ENCODE results near the gene CIT.

Gene CIT

DNA sequence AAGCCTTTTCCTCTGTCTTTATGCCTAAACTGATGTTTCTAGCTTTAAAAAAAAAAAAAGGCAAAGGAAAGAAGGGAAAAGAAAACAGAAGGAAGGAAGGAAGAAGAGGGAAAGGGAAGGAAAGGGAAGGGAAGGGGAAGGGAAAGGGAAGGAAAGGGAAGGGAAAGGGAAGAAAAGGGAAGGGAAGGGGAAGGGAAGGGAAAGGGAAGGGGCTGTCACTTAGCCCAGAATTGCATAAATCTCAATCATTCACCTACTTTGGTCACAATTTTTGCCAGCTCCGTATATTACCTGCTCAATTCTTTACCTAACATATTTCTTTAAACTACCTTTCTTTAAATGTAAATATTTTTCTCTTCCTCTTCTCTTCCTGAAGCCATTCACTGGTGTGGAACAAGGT, 26.8 kb downstream of the CIT start:
- DNase-seq (ENCODE audit: low read depth in 2 of 2): no peak

DNA sequence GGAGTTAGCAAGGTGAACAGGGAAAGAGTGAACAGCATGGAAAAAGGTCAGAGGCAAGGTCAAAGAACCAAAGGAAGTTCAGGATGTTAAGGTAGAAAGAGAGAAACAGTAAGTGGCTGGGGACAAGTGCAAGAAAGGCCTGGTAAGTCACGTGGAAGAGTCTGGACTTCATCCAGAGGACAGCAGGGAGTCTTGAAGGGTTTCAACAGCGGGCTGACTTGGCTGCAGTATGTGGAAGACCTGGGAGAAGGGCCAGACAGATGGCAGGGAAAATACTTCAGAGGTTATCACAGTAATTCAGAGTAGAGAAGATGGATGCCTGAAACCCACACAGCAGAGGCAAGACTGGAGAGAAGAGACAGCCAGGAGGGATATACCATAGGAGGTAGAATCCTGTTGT, 34.0 kb downstream of the CIT start:
- peak in 1 of 2 experiments; percentile 31 for DNase-seq (ENCODE audit: low read depth in 2 of 2)

DNA sequence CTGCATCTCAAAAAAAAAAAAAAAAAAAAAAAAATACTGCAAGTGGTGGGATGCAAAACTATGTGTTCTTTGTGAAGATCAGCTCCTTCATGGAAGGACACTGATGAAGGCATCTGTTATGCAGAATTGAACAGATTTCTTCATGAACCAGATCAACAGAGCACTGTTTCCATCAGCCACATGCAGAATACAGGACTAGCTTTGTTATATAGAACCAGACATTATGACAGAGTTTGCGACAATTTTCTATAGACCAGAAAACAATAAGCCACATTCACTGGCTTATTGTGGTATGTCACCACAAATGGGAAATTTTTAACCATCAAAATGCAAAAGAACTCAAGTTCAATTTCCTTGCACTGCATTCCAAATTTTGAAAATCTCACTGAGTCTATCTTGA, 34.7 kb downstream of the CIT start:
- no peak for DNase-seq (ENCODE audit: low read depth in 2 of 2)

DNA sequence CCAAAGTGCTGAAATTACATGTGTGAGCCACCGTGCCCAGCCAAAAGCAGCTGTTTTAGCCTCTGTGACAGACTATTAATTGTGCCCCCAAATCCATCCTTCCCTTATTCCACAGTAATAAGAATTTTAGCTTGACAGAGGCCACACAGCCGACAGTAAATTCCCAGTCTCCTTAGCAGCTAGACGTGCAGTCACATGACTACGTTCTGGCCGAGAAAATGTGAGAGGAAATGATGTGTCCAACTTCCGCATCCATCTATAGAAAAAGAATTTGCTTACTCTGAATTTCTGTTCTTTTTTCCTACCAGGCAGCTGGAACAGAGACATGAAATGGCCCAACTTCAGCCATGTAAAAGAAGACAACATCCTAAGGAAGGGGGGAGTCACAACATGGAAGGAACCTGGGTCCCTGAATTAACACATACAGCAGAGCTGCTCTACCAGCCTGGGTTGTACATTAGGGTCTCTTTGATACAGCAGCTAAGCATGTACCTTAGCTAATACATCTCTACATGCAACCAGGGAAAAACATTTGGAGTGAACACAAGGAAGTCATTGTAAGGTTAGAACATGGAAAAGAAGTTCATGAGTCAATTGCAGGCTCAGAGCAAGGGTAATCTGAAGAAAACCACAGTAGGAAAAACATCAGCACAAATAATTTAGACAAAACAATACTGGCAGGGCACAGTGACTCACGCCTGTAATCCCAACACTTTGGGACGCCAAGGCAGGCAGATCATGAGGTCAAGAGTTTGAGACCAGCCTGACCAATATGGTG, 35.5 kb downstream of the CIT start:
- DNase-seq (ENCODE audit: low read depth in 2 of 2): no peak

DNA sequence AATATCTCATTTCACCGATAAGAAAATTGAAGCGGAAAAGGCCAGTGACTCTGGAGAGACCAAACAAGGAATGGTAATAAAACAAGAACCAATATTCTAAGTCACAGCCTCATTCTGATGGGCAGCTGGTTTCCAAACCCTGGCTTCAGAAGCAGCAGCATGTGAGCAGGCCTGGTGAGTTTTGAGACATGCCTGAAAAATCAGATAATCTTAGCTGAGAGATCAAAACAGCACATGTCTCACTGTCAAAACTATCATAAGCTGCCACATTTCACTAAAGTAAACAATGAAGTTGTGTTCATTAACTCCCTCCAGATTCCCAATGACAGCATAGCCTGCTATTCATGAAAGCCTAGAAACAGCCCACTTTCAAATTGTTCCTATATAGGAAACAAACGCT, 36.5 kb downstream of the CIT start:
- no peak for DNase-seq (ENCODE audit: low read depth in 2 of 2)

DNA sequence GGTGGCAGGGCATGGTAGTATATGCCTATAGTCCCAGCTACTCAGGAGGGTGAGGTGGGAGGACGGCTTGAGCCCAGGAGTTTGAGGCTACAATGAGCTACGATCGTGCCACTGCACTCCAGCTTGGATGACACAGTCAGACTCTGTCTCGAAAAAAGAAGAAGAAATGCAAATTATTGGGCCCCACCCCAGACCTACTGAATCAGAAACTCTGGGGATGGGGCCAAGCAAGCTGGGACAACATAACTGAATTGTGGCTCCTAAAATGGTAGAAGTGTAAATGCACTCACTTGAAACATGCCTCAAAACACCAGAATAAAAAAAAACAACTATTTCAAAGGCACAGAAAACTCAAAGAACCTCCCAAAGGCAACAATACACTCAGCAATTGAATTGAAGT, 37.0 kb downstream of the CIT start:
- DNase-seq (ENCODE audit: low read depth in 2 of 2): no peak

DNA sequence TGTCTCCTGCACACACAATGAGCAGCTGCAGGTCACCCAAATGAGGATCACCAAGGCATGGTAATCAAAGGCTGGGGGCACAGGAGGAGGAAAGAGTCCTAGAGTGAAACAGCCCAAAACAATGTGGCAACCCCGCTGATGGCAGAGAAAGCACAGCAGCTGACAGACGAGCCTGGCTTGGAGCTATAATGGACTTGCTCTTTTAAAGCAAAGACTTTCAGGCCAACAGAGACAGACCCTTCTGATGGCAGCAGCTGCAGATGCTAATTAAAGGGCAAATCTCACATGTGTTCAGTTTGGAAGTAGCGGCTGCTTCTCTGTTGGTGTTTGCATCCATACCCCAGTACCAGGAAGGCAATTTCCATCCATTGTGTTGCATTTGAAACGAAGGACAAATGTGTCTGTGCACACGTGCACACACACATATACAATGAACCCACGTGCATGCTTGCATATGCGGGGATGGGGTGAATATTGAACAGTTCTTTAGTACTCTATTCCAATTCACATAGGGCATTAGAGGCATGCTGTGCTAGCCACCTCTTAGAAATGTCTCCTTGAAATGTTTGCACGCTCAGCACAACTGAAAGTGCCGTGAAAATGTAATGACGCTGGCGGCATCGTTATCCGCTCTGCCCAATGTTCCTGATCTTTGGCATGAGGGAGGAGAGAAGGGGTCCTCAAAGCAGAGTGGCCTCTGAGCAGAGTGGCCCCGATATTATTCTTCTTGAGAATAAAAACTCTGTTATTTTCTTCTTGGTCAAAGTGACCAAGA, 38.1 kb downstream of the CIT start:
- no peak for DNase-seq (ENCODE audit: low read depth in 2 of 2)

DNA sequence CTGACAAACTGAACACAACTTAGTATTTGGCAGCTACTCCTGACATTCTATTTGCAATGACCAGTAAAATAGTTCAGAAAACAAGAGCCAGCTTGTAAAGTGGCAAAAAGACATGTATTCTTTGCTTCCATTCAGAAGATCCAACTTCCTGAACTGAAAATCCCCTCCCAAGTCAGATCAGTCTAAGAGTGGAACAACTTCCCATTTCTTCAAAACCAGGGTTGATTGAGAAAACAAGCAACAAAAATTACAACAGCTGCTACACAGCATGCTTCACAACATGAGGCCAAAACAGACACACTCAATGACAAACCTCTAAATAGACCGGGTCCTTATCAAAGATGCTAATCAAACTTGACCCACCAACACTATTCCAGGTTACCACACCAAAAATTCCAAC, 40.3 kb downstream of the CIT start:
- DNase-seq (ENCODE audit: low read depth in 2 of 2): no peak

DNA sequence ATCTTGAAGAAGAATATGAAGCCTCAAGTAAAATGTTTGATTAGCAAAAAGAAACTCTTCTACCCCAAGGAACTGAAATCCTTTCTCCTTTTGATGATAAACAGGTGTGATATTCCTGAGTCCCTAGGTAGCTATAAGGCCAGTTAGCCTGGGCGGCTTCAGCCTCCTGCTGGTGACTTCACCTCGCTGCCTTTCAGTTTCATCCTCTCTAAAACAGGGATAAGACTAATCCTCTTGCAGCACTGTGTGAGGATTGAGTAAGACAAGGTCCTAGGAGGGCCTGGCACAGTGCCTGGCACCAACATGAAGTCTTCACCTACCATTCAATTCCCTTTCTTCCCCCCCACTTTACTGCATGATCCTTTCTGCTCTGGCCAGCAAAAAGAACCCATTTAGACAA, 42.1 kb downstream of the CIT start:
- DNase-seq (ENCODE audit: low read depth in 2 of 2): no peak

DNA sequence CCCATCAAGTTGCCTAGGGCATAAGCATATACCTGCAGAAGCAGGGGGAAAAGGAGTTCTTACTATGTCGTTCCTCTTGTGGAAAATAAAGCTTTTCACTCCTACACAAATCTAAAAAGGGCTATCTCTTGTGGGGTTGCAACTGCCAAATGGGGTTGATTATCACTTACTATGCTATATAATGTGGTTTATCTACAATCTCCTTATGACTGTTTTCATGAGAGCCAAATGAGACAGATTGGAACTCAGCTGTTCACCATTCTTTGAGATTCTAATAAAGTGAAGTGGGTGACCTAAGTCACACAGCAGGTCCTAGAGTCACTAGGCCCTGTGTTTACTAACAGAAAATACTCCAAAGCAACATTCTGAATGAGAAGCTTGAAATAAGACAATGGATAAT, 47.7 kb downstream of the CIT start:
- DNase-seq (ENCODE audit: low read depth in 2 of 2): no peak

DNA sequence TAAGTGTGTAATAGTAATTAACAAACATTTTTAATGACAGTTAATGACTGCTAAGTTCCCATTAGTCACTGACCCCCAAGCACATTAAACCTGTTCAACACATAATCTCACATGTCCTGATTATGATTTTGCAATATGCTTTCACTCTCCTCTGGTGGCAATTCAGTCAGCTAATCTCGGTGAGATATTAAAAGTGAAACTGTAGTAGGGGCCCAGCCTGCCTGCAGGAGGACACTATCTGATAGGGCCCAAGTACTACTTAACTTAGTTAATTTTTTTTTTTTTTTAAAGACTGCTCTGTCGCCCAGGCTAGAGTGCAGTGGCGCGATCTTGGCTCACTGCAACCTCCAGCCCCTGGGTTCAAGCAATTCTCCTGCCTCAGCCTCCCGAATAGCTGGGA, 48.8 kb downstream of the CIT start:
- no peak for DNase-seq (ENCODE audit: low read depth in 2 of 2)

DNA sequence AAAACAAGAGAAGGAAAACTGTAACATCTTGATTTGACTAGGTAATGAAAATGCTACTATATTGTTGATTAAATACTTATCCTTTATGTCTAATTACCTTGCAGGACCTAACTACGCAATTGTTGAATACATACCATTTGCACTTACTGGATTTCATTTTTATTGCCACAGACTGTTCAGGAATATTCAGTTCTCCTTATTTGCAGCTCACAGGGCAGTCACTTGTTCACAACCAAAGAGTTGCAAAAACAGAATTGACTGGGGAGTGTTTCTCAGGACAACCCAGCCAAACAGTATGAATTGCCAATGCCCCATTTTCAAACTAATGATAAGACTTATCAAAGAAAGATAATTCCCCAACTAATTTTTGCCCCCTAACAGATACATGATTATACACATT, 49.4 kb downstream of the CIT start:
- no peak for DNase-seq (ENCODE audit: low read depth in 2 of 2)

DNA sequence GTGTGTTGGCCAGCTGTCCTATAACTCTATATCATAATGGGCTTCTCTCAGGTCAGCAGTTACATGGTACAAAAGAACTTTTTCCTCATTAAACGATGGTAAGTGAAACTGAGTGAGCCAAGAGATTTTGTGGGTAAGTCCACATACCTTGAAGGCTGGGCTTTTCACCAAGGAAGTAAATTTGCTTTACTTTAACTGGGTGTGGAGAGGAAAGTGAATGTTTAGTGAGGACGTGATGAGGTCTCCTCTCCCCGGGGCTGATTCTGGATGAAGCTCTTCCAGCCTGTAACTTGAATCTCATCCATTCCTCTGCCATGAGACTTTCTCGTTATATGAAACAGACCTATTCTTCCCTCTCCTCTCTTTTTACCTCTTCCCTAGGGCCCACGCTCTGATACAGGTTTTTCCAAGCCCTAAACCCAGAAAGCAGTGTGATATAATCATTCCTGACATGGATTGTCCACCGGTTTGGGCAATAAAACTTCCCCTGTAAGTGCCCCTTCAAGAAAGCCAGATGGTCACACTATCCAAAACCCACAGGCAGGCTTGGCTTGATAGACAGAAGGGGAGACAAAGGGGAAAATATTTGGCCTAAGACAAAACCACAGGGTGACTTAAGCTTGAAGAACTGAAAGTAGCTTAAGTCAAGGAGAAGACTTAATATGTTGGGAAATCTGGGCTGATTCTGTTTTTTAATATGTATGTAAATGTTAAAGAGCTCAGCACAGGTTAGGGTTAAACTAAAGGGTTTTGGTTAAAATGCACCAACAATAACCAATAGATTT, 50.3 kb downstream of the CIT start:
- no peak for DNase-seq (ENCODE audit: low read depth in 2 of 2)

DNA sequence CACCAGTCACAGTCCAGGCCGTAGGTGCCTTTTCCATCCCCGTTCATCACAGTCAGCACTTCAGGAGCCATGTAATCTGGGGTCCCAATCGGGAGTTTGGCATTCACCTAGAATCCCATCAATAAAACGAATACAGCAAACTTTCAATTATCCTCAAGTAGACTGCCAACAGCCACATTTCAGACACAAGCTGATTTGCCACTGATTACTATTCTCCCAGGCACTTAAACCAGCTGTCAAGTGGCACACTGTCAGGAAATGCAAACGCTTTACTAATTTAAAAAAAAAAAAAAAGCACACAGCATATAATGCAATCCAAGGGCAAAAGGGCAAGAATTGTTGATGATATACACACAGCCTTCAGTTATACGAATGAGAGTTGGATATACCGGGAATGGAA, 51.9 kb downstream of the CIT start:
- DNase-seq (ENCODE audit: low read depth in 2 of 2): no peak

DNA sequence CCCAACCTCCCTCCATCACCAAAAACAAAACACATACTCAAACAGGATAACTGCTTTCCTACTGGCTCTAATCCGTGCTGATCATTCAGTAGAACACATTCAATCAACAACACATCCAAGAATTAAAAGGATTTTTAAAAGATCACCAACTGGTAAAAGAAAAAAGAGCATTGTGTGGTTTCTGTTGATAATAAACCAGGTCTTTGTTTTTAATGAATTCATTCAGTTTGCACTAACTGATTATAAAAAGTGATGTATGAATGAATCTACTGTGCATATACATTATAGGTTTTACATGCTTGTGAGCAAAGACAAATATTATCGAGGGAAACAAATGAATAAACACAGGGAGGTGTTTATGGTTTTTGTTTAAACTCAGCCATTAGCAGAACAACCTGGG, 55.1 kb downstream of the CIT start:
- DNase-seq (ENCODE audit: low read depth in 2 of 2): no peak

DNA sequence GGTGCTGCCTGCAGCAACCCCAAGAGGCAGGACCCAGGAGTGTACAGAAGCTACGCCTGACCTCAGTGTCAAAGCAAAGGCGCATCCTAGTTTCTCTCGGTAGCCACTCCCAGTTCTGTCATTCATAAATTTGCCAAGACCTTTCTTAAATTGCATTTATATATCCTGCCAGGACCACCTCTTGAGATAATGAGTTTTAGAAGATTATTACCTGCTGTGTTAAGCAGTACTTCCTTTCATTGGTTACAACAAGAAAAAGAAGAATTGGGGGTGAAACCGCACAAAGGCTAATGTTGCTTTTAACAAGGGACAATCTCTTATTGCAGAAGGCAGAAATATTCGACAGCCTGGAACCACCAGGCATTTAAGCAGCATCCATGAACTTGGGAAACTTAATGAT, 57.8 kb downstream of the CIT start:
- DNase-seq (ENCODE audit: low read depth in 2 of 2): no peak

DNA sequence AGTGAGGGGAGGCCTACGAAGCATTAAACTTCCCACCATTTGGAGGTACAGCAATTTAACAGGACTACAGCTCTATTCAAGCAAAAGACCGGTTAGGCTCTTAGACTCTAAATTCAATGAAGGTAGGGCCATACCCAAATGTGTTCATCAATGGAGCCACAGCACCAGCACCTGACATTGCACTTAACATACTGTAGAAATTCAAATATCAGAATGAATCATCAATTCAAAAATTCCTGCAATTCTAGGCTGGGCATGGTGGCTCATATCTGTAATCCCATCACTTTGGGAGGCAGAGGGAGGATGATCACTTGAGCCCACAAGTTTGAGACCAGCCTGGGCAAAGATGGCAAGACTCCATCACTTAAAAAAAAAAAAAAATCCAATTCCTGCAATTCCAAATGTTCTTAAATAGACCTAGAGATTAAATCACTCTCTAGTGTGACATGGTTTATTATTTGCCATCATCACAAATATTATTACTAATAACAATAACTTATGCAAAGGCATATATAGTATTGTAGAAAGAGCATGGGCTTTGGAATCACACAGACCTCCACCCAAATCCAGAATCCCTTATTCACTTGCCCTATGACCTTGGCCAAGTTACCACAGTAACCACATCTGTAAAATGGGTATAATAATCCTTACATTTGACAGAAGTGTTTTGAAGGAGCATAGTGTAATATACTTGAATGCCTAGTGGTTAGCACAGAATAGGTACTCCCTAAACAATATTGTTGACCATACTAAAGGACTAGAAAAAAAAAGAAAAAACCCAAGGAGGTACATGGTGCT, 59.4 kb downstream of the CIT start:
- DNase-seq (ENCODE audit: low read depth in 2 of 2): no peak

DNA sequence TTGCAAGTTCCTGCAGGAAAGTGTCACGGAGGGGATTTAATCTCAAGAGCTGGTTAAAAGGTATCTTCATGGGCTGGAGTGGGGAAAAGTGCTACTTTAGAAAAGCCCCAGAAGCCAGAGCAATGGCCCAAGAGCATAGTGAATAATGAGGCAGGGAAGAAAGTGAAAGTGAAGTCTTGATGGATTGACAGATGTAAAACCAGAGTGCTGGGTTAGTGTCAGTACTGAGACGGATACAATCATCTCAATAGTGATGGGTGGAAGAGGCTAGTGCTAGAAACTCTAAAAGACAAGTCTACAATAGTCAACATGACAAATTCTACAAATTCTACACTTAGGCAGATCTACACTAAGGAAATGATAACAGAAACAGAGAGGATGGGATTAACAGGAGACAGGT, 68.1 kb downstream of the CIT start:
- no peak for DNase-seq (ENCODE audit: low read depth in 2 of 2)

DNA sequence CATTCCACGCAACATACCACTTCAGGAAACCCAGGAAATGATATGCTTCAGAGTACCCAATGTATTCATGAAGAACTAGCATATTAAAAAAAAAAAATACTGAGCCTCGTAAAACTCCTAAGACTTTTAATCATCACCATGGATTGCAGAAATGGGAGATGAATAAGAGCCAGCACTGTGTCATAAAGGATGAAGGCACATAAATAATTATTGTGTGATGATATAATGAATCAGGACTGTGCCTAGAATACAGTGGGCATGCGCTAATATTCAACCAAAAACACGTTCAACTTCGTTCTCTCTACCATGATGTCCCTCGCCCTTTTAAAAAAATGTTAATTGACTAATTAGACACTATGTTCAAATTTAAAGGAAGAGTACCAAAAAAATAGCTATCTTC, 68.7 kb downstream of the CIT start:
- peak in 1 of 2 experiments; percentile 50 for DNase-seq (ENCODE audit: low read depth in 2 of 2)

DNA sequence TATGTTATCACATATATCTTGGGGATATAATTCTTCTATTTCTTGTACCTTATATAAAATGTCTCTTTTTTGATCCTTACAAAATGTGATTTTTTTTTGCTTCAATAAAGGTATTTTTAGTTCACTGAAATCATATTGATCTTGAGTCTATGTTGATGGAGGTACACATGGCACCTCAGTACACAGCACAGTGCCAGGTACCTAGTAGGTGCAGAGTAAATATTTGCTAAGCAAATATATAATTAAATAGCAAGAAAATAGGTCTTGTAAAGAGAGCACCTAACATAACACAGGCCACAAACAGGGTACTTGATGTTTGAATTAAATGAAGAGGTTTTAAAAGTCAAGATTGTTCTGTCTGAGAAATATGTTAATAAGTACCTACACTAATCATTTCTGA, 69.7 kb downstream of the CIT start:
- no peak for DNase-seq (ENCODE audit: low read depth in 2 of 2)

DNA sequence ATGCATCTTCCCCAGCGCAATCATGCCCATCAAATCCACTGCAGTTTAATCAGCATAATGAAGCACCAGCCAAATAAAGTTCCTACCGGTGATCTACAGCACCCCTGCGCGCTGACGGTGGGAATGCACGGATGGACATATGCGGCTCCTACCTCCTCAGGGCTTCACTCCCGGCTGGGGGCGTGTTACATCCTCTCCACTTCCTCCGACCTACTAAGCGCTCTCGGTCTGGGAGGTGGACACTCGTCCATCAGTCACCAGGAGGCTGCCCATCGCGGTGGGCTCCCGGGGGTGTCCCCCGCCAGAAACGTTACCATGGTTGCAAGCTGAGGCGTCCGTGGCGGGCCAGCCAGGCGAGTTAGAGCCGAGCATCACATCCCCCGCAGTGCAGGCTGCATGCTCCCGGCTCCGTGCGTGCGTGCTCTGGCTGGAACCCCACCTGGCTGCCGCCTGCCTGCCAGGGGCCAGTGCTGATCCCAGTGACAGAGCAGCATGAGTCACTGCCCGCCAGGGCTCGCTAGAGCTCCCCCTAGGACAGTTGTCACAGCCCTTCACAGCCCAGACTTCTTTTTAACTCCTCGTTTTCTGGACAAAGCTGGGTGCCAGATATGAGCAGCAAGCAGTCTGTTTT, 73.0 kb downstream of the CIT start:
- DNase-seq (ENCODE audit: low read depth in 2 of 2): peak in 1 of 2 experiments; percentile 30
